RWPE2 (cell line): ENCODE results near the gene ZNF846.
"Not testable (repeated sequence)": the region's sequence is repeated elsewhere in the genome, so short reads cannot be mapped to it uniquely, and the experiment has no call there.

Source experiments
- ATAC-seq: fragments of 200-7000 bp; cut with Tn5 transposase; 3 replicates; pipeline ENCODE4 v1.9.1; 2021; ENCODE audit warnings: low read depth
- DNase-seq: peaks from one replicate; pipeline ENCODE4 v3.0.0-alpha.2; 2020; ENCODE audit warnings: low spot score
- H3K27ac ChIP-seq: fragments of 450-650 bp; 2 replicates; pipeline ENCODE4 v1.5.1; 2017; ENCODE audit warnings: mild to moderate bottlenecking; ENCODE audit not compliant: poor library complexity, severe bottlenecking
- H3K27me3 ChIP-seq: fragments of 250-450 bp; sonication (Bioruptor Pico); 2 replicates; pipeline ENCODE4 v1.5.1; 2021; ENCODE audit warnings: mild to moderate bottlenecking, moderate library complexity; ENCODE audit not compliant: insufficient read depth, poor library complexity, severe bottlenecking
- H3K36me3 ChIP-seq: fragments of 250-450 bp; sonication (Bioruptor Pico); 2 replicates; pipeline ENCODE4 v1.5.1; 2020; ENCODE audit warnings: low read depth, mild to moderate bottlenecking, moderate library complexity
- H3K4me1 ChIP-seq: fragments of 250-450 bp; sonication (Bioruptor Pico); 2 replicates; pipeline ENCODE4 v1.5.1; 2021; ENCODE audit warnings: mild to moderate bottlenecking, moderate library complexity; ENCODE audit not compliant: insufficient read depth, poor library complexity, severe bottlenecking
- H3K4me3 ChIP-seq: fragments of 250-450 bp; sonication (Bioruptor Pico); 2 replicates; pipeline ENCODE4 v1.5.1; 2021; ENCODE audit warnings: mild to moderate bottlenecking, moderate library complexity; ENCODE audit not compliant: severe bottlenecking
- H3K9me3 ChIP-seq: fragments of 250-450 bp; sonication (Bioruptor Pico); 2 replicates; pipeline ENCODE4 v1.5.1; 2021; ENCODE audit warnings: mild to moderate bottlenecking, moderate library complexity; ENCODE audit not compliant: severe bottlenecking
- CTCF ChIP-seq: fragments of 450-650 bp; IDR thresholded peaks from one replicate; pipeline ENCODE4 v1.5.1; 2017; ENCODE audit warnings: mild to moderate bottlenecking, moderate library complexity; ENCODE audit not compliant: poor library complexity, severe bottlenecking

ZNF846 gene

DNA sequence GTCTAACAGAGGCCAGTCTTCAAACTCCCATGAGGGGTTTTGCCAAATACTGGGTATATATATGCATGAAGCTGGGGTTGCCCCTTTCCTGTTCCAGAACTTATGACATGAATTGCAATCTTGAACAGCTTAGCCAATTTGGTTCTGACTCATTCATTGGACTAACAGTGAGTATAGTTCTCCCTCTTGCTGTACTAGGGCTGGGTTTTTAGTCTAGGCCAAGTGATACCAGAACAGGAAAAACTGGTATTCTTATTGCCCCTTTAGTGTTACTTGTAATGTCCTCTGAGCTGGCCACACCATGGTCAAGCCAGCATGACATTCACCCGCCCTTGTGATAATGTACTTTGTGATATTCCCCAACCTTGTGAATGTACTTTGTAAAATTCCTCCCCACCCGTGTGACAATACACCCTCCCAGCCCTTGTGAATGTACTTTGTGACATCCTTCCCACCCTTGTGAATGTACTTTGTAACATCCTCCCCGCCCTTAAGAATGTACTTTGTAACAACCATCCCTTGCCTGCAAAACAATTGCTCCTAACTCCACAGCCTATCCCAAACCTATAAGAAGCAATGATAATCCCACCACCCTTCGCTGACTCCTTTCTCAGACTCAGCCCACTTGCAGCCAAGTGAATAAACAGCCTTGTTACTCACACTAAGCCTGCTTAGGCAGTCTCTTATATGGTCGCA lies 26.9 kb downstream of the ZNF846 start:
- DNase-seq (no peak), ATAC-seq (peak; percentile 66; the same call in 2 of the 3 replicates)
- no peak for TF ChIP-seq CTCF
- Histone ChIP-seq H3K4me1 (no peaks in the 10 kb centered on the region), H3K4me3 (no peak overlapping the region), H3K27me3 (no peaks in the 10 kb centered on the region), H3K9me3 (no peaks in the 10 kb centered on the region), H3K36me3 (no peaks in the 10 kb centered on the region), H3K27ac (no peak overlapping the region)

GRCh38 chr19:9735986-9736385 lies 32.6 kb downstream of the ZNF846 start:
- no peak for TF ChIP-seq CTCF
- Histone ChIP-seq H3K9me3 (no peaks in the 10 kb centered on the region), H3K27ac (no peak overlapping the region), H3K27me3 (no peaks in the 10 kb centered on the region), H3K4me1 (no peaks in the 10 kb centered on the region), H3K4me3 (no peak overlapping the region), H3K36me3 (no peaks in the 10 kb centered on the region)
- DNase-seq (no peak), ATAC-seq (no peak)

- H3K36me3 ChIP-seq, ATAC-seq, H3K27me3 ChIP-seq, DNase-seq, H3K4me3 ChIP-seq, H3K4me1 ChIP-seq, H3K27ac ChIP-seq, H3K9me3 ChIP-seq: not testable (repeated sequence)
Measured at GRCh38 chr19:9730056-9730455, 38.5 kb downstream of the ZNF846 start.

- H3K27me3 ChIP-seq: no peaks in the 10 kb centered on the region
- no peaks in the 10 kb centered on the region for H3K4me1 ChIP-seq
- TF ChIP-seq CTCF: no peak
- no peak overlapping the region for H3K27ac ChIP-seq
- ATAC-seq: no peak
- no peak overlapping the region for H3K4me3 ChIP-seq
- no peak for DNase-seq
- no peaks in the 10 kb centered on the region for H3K36me3 ChIP-seq
- no peaks in the 10 kb centered on the region for H3K9me3 ChIP-seq
Measured at GRCh38 chr19:9729162-9729561, 39.4 kb downstream of the ZNF846 start.

GRCh38 chr19:9727644-9728043 lies 40.9 kb downstream of the ZNF846 start:
- no peak overlapping the region for H3K27ac ChIP-seq
- no peaks in the 10 kb centered on the region for H3K4me1 ChIP-seq
- no peak overlapping the region for H3K4me3 ChIP-seq
- TF ChIP-seq CTCF: no peak
- H3K36me3 ChIP-seq: no peaks in the 10 kb centered on the region
- H3K9me3 ChIP-seq: no peaks in the 10 kb centered on the region
- H3K27me3 ChIP-seq: no peaks in the 10 kb centered on the region
- ATAC-seq (no peak), DNase-seq (no peak)

DNA sequence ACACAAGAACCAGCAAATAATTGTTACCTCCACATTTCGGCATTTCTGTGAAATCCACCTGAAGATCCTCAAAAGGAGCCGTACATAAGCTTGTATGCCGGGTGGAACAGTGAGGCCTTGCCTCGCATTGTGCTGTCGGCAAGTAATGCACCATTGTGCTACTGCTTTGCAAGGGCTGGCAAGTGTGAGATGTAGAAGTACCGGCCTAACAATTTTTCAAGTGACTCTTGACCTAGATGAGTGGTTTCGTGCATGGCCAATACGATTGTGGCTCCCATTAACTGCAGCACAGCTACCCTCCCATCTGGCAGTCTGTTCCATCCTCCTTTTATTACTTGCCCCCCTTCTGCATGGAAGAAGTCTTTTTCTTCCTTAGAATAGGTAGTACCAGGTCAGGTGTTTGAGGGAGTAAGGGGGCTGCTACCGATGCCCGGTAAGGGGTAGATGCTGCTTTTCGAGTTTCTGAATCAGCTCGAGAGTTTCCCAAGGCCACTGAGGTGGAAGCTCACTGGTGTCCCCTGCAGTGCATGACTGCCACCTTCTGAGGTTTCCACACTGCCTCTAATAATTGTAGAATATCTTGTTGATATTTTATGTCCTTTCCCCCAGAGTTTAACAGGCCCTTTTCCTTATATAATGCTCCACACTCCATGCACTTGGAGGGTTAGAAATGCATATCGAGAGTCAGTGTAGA lies 42.9 kb downstream of the ZNF846 start:
- DNase-seq, H3K9me3 ChIP-seq, H3K4me1 ChIP-seq, ATAC-seq, H3K27me3 ChIP-seq, H3K4me3 ChIP-seq, H3K27ac ChIP-seq, H3K36me3 ChIP-seq: not testable (repeated sequence)
